GM12878 (cell line): Measurements from ENCODE around the gene KCNC4. TPM values are rescaled to one million over a fixed set of nuclear protein-coding genes. Genes with fewer than 3 reads are reported as not detected.

Source experiments
- ATAC-seq: fragments of 200-7000 bp; cut with Tn5 transposase; 3 replicates; pipeline ENCODE4 v1.9.1; 2020; ENCODE audit warnings: mild to moderate bottlenecking, moderate library complexity
- BruUV-seq: library from RNA; stranded (reverse); fragments of 400-500 nt; replicated peaks from 2 replicates; lab custom pipeline; 2021; lab: Mats Ljungman, UMichigan
- CTCF ChIA-PET: fragments of 300-600 bp; sonication (Branson Sonifier 250); formaldehyde crosslinking; extraction: SDS; loops from one replicate; lab custom pipeline; 2021; ENCODE audit warnings: inconsistent platforms; lab: Yijun Ruan, JAX
- POLR2A ChIA-PET: fragments of 350-600 bp; formaldehyde crosslinking; extraction: SDS; loops from one replicate; lab custom pipeline; 2021; ENCODE audit warnings: inconsistent platforms; lab: Charles Lee
- RAD21 ChIA-PET: fragments of 300-600 bp; sonication (Branson Sonifier 250); formaldehyde crosslinking; loops from one replicate; lab custom pipeline; 2023; ENCODE audit warnings: antibody characterized with exemption; ENCODE audit not compliant: unreplicated experiment; lab: Charles Lee
- SMC1A ChIA-PET: fragments of 300-600 bp; sonication (Branson Sonifier 250); formaldehyde crosslinking; loops from one replicate; lab custom pipeline; 2023; ENCODE audit not compliant: unreplicated experiment, uncharacterized antibody; lab: Charles Lee
- DNase-seq: peaks from one replicate; pipeline ENCODE4 v3.0.0-alpha.2; 2011; ENCODE audit warnings: low read depth, low spot score
- FAIRE-seq: peaks from 3 replicates; lab custom pipeline; 2011; peaks lifted over from hg19 to GRCh38; lab: Jason Lieb, UNC
- H2AFZ ChIP-seq: 2 replicates; pipeline ENCODE4 v1.6.0; 2011; ENCODE audit warnings: low read depth, low read length, control low read depth; ENCODE audit not compliant: control insufficient read depth
- H3K27ac ChIP-seq: 2 replicates; pipeline ENCODE4 v1.5.1; 2011; ENCODE audit warnings: control low read depth; ENCODE audit not compliant: control insufficient read depth, insufficient read depth
- H3K27me3 ChIP-seq, 2 experiments: replicated peaks in 1 of 2; 2 replicates each; pipeline versions ENCODE4 v1.6.0 to v1.6.1; 2011; ENCODE audit warnings: low read length in 1 of 2; ENCODE audit not compliant: control insufficient read depth in 2 of 2, insufficient read depth in 2 of 2
- H3K36me3 ChIP-seq, 2 experiments: 2 replicates each; pipeline ENCODE4 v1.5.1; 2011; ENCODE audit warnings: low read length in 1 of 2; ENCODE audit not compliant: control insufficient read depth in 2 of 2, insufficient read depth in 2 of 2
- H3K4me1 ChIP-seq: 2 replicates; pipeline ENCODE4 v1.6.1; 2011; ENCODE audit warnings: mild to moderate bottlenecking, low read length, moderate library complexity, mixed read lengths; ENCODE audit not compliant: control insufficient read depth, insufficient read depth
- H3K4me2 ChIP-seq: 2 replicates; pipeline ENCODE4 v1.6.0; 2011; ENCODE audit warnings: control low read depth; ENCODE audit not compliant: control insufficient read depth, insufficient read depth
- H3K4me3 ChIP-seq: fragments of 200-600 bp; sonication (generic); 2 replicates; pipeline ENCODE4 v1.5.1; 2016
- H3K79me2 ChIP-seq: 2 replicates; pipeline ENCODE4 v1.6.0; 2011; ENCODE audit warnings: low read length; ENCODE audit not compliant: control insufficient read depth, insufficient read depth
- H3K9ac ChIP-seq: 2 replicates; pipeline ENCODE4 v1.8.0; 2011; ENCODE audit warnings: low read length, control low read depth, mixed read lengths; ENCODE audit not compliant: control insufficient read depth, insufficient read depth
- H3K9me3 ChIP-seq: replicated peaks from 3 replicates; pipeline ENCODE4 v1.5.1; 2011; ENCODE audit warnings: mild to moderate bottlenecking, low read length; ENCODE audit not compliant: control insufficient read depth, insufficient read depth
- H4K20me1 ChIP-seq: 2 replicates; pipeline ENCODE4 v1.6.0; 2011; ENCODE audit not compliant: control insufficient read depth, insufficient read depth
- BACH1 ChIP-seq: fragments of 450-650 bp; IDR thresholded peaks from 2 replicates; pipeline ENCODE4 v1.6.1; 2017; ENCODE audit warnings: mild to moderate bottlenecking, borderline replicate concordance
- BHLHE40 ChIP-seq, 2 experiments: fragments of 450-650 bp in 1 of 2; IDR thresholded peaks; 2 replicates each; pipeline ENCODE4 v1.6.1; 2011 to 2017; ENCODE audit warnings: low read depth in 2 of 2, borderline replicate concordance in 1 of 2, improper control_type of control experiment in 1 of 2, low read length in 1 of 2, mild to moderate bottlenecking in 1 of 2
- E4F1 ChIP-seq: fragments of 450-650 bp; IDR thresholded peaks from 2 replicates; pipeline ENCODE4 v1.6.1; 2018; ENCODE audit warnings: borderline replicate concordance, mild to moderate bottlenecking; ENCODE audit not compliant: partially characterized antibody
- NRF1 ChIP-seq: conservative IDR thresholded peaks from 2 replicates; pipeline ENCODE4 v1.6.1; 2011; ENCODE audit warnings: mild to moderate bottlenecking, low read depth, low read length, improper control_type of control experiment
- POLR2AphosphoS2 ChIP-seq: IDR thresholded peaks from 2 replicates; pipeline ENCODE4 v1.6.1; 2011; ENCODE audit warnings: low read depth, mild to moderate bottlenecking, low read length, improper control_type of control experiment, moderate library complexity
- POU2F2 ChIP-seq: IDR thresholded peaks from 3 replicates; pipeline ENCODE4 v1.6.1; 2011; ENCODE audit warnings: low read depth, mild to moderate bottlenecking, low read length, borderline replicate concordance
- RUNX3 ChIP-seq: IDR thresholded peaks from 2 replicates; pipeline ENCODE4 v1.6.1; 2012; ENCODE audit warnings: low read length, inconsistent platforms
- ZNF687 ChIP-seq: fragments of 450-650 bp; IDR thresholded peaks from 2 replicates; pipeline ENCODE4 v1.6.1; 2017; ENCODE audit warnings: mild to moderate bottlenecking, moderate library complexity
- WGBS: methylation state at CpG from one replicate; pipeline ENCODE4 v1.1.6; 2016; ENCODE audit warnings: low lambda C conversion rate; ENCODE audit not compliant: insufficient replicate concordance, insufficient coverage; ENCODE audit errors: missing lambda C conversion rate; 5-methylcytosine and 5-hydroxymethylcytosine counted together
- in situ Hi-C: fragments of 300-500 bp; cut with MboI; formaldehyde crosslinking; loops from 9 replicates; pipeline ENCODE4 v1.14.3; 2018; ENCODE audit warnings: mixed read lengths
- intact Hi-C: fragments of 100-400 bp; cut with micrococcal nuclease; formaldehyde crosslinking; loops from one replicate; pipeline ENCODE4 v1.14.2; 2022; ENCODE audit not compliant: unreplicated experiment
- polyA plus RNA-seq, 11 experiments: library from polyadenylated mRNA; depleted of rRNA in 4 of 11; unstranded in 6 of 11; stranded (reverse) in 5 of 11; fragments of >200 nt; fragmentation: Nextera tagmentation in 4 of 11; fragmentation: Illumina TruSeq in 1 of 11; extraction: Ambion mirVana in 4 of 11; extraction: Trizol in 1 of 11; gene quantifications; 1 replicate in 1 of 11; 2 replicates in 10 of 11; pipeline versions ENCODE4 v1.2.1 to v1.2.3, GENCODE V29; 2011 to 2016; ENCODE audit warnings: inconsistent platforms in 2 of 11, missing spikeins in 2 of 11, low read depth in 1 of 11
- total RNA-seq, 4 experiments: library from RNA; depleted of rRNA in 3 of 4; stranded (reverse); fragments of >200 nt in 3 of 4; fragmentation: Illumina TruSeq in 1 of 4; extraction: Trizol in 1 of 4; gene quantifications; 2 replicates each; pipeline versions ENCODE4 v1.2.1 to v1.2.3, GENCODE V29; 2013 to 2021

Gene KCNC4
- total and polyA plus RNA-seq, 10 of the 15 experiments (the other 5 are each of a cell fraction or from before 2014, with no cell fraction given): 0.06 to 1.7 (median 0.36) TPM

GRCh38 chr1:110237386-110238152 lies 27.5 kb downstream of the KCNC4 start:
- Histone ChIP-seq H4K20me1 (no peaks in the 10 kb centered on the region; the same call in 1 of the 2 replicates), H3K9ac (no peak overlapping the region), H3K36me3 (no peaks in the 10 kb centered on the region), H3K27me3 (no peaks in the 10 kb centered on the region), H2AFZ (no peak overlapping the region), H3K79me2 (no peaks in the 10 kb centered on the region), H3K4me3 (no peak overlapping the region), H3K4me2 (peak overlapping the region; percentile 19; the same call in 1 of the 2 replicates), H3K27ac (no peak overlapping the region), H3K9me3 (no peaks in the 10 kb centered on the region), H3K4me1 (peaks cover 26% of the 10 kb centered on the region)
- ChIA-PET CTCF (interaction anchor here (0.6 to 9.7 kb wide), 3 partner anchors 21 to 228 kb away, joined by 3 to 58 read pairs (median 4); no protein-coding TSS in a partner anchor), SMC1A (interaction anchor here (0.9 to 1.3 kb wide), 3 partner anchors 73 to 223 kb away, joined by 3 to 5 read pairs (median 4); no protein-coding TSS in a partner anchor), POLR2A (interaction anchor here (0.9 to 1.8 kb wide), 3 partner anchors 8 to 22 kb away, joined by 3 to 6 read pairs (median 6); no protein-coding TSS in a partner anchor), RAD21 (interaction anchor here (1.0 to 3.3 kb wide), 6 partner anchors 18 to 75 kb away, joined by 3 to 18 read pairs (median 5); no protein-coding TSS in a partner anchor)
- BruUV-seq: TSS peak; percentile 48
- in situ Hi-C loops: no loop called here
- WGBS: 34% methylated on average over 13 of the region's 13 CpGs
- DNase-seq (no peak), ATAC-seq (peak; percentile 36), FAIRE-seq (no peak)
- TF ChIP-seq BHLHE40 (IDR thresholded peaks at IDR 0.05; ENCODE audit: borderline replicate concordance in 1 of 2, low read depth in 2 of 2, low read length in 1 of 2) (peak; percentile 83 to 91), POU2F2 (no peak), BACH1 (0 out of 2 replicates have a peak, but pooled peaks have one; percentile 24), E4F1 (no peak), POLR2AphosphoS2 (no peak), RUNX3 (peak; percentile 57), NRF1 (no peak), ZNF687 (peak; percentile 36; the same call in 1 of the 2 replicates)
- intact Hi-C loops: no loop called here
